Coronary artery (tissue), 2 donors: ENCODE data around the gene TBC1D16.

Experiments used
- DNase-seq: peaks from one replicate; pipeline ENCODE4 v3.0.0-alpha.2; 2017; ENCODE audit warnings: low spot score
- H3K27ac ChIP-seq, 2 donors: fragments of 200-600 bp; sonication (generic); one replicate each; pipeline ENCODE4 v1.5.1; 2016 to 2019
- H3K4me3 ChIP-seq: fragments of 200-600 bp; sonication (generic); 2 replicates; pipeline ENCODE4 v1.5.1; 2016; ENCODE audit warnings: mild to moderate bottlenecking, moderate library complexity
- TF ChIP-seq, protein P1 (sequence below): fragments of 200-600 bp; sonication (generic); IDR thresholded peaks from one replicate; pipeline ENCODE4 v1.5.1; 2019; ENCODE audit warnings: antibody characterized with exemption

The TBC1D16 gene

DNA sequence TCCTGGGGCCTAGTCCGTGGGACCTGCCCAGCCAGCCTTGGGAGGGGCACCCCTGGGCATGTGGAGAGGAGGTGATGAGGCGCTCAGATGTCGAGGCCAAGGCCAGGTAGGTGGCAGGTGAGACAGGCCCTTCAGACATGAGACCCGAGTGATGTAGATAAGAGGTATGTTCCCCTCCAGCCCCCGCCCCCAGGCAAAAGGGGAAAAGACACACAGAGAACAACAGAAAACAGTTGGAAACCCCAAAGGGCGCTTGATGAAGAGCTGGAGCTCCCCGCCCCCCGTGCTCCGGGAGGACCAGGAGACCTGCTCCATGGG is 101.1 kb downstream of the TBC1D16 start:
- Histone ChIP-seq H3K27ac (no peak overlapping the region), H3K4me3 (no peak overlapping the region)
- DNase-seq = no peak
- TF ChIP-seq, protein P1, sequence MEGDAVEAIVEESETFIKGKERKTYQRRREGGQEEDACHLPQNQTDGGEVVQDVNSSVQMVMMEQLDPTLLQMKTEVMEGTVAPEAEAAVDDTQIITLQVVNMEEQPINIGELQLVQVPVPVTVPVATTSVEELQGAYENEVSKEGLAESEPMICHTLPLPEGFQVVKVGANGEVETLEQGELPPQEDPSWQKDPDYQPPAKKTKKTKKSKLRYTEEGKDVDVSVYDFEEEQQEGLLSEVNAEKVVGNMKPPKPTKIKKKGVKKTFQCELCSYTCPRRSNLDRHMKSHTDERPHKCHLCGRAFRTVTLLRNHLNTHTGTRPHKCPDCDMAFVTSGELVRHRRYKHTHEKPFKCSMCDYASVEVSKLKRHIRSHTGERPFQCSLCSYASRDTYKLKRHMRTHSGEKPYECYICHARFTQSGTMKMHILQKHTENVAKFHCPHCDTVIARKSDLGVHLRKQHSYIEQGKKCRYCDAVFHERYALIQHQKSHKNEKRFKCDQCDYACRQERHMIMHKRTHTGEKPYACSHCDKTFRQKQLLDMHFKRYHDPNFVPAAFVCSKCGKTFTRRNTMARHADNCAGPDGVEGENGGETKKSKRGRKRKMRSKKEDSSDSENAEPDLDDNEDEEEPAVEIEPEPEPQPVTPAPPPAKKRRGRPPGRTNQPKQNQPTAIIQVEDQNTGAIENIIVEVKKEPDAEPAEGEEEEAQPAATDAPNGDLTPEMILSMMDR = no peak

DNA sequence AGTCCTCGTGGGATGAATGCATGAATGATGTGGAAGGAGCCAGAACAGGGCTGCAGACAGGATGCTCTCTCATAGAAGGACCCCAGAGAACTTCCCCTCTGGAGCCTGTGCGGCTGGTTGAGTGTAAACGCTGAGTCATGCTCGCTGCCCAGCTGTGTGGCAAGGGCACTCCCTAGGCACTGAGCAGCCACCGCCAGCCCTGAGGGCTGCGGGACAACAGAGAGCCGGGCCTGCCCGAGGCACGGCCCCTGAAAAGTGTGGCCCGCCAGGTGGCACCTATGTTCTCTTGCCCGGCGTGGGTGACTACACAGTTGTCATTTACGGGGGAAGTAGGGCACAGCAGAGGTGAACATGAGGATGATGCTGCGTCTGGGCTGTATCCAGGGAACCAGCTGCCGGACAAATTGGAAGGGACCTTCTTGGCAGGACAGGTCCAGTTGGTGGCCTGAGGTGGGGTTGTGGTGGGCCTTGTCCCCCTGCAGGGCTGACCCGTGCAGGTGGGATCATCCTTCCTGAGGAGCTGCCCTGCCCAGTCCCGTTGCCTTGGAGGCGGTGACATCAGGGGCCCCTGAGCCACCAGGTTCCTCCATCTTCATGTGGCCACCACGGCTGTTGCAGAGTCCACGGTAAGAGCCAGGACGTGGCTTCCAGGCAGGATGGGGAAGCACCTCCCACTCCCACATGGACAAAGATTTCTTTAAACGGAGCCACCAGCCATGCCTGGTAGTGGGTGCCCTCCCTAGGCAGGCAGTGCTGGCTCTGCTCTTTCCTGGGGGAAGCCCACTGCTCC is 101.6 kb downstream of the TBC1D16 start:
- no peak for DNase-seq
- TF ChIP-seq, protein P1 = no peak
- no peak overlapping the region for H3K4me3 ChIP-seq
- no peak overlapping the region for H3K27ac ChIP-seq

DNA sequence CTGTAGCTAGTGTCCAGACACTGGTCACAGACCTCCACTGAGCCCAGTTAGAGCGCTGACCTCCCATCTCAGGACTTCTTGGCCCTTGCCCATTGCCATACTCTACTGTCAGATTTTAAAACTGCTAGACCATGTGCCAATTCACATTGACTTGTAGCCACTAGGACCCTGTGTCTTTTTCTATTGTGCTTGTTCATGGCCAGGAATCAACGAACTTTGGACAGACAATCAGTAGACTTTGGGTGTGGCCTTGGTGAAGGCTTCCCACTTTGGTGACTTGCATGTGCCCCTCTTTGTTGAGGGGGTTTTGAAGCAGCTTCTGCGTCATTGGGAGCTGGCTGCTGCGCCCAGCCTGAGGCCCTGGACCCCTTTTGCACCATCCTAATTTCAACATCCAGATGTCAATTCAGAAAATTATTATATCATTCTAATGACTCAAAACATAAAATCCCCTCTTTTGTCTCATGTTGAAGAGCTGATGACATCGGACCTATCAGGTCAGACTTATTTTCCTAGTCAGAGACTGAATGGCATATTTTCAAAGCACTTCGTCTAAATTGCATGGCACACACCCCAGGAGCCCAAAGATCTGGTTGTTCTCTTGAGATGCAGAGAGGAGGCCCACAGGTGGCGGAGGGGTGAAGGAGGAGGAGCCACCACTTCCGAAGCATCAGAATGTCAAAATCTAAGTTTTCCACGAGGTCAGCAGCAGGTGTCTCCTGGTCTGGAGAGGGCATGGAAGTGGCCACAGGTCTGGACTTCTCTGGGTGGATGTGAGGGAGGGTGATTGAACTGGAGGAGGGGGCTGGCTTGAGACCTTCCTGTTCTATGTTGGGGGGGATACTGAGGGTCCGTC is 103.0 kb downstream of the TBC1D16 start:
- Histone ChIP-seq H3K27ac (no peak overlapping the region), H3K4me3 (no peak overlapping the region)
- TF ChIP-seq, protein P1 = no peak
- DNase-seq = no peak

DNA sequence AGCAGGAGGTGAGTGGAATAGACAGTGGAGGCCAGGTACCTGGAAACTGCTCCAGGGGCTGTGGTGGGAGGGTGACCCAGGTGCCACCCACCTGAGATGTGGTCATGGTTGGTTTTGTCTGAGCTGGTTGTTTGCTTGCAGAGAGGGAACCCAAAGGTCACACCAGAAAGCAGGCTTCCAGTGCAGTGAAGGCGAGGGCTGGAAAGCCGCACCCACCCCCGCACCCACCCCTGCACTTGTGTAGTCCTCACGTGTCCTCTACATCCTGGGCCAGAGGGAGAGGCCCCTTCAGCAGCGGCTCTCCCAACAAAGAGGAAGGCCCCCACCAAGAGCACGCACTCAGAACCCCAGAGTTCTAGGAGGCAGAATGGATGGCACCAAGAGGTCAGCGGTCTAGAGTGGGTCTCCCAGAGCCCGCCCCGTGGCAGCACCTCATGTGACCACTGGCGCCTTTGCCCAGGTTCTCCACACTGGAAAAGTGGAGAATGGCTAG is 103.8 kb downstream of the TBC1D16 start:
- TF ChIP-seq, protein P1 = no peak
- no peak for DNase-seq
- Histone ChIP-seq H3K27ac (no peak overlapping the region), H3K4me3 (no peak overlapping the region)

DNA sequence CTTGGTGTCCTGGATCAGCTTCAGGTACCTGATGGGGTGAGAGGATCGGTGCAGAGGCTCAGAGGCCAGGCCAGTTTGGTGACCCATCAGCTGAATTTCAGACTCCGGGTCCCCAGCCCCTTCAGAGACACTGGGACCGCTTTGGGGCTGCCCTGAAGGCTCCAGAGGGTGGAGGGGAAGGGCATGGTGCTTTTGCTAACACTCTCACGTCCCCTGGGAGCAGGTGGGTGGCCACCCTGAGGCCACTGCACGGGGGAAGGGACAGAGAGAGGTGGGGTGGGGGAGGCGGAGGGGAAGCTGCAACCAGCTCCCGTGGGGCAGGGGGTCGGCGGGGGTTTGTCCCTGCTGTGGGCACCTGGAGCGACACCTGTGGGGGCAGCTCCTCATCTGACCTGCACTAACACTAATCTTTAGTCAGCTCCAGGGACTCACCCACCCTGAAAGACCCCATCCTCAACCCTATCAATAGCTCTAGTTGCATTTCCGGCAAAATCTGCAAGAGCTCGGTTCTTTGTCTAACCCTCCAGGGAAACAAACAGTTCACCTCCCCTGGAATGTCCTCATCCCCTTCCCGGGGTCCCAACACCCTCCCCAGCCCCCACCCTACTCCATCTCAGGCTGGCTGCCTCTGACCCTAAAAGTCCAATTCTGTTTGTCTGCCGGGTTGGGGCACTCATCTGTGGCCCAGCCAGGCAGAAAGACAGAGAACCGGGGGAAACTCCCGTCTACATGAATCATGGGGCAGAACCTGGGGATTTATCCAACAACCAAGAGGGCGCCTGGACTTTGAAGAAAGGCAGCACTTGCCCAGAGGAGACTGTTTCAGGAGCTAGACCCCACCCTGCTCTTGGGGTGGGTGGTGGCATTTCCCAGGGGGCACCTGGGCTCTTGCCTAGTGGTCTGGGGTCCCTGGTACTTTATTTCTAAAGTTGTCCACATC is 104.5 kb downstream of the TBC1D16 start:
- TF ChIP-seq, protein P1 = no peak
- no peak for DNase-seq
- H3K4me3 ChIP-seq = no peak overlapping the region
- no peak overlapping the region for H3K27ac ChIP-seq

DNA sequence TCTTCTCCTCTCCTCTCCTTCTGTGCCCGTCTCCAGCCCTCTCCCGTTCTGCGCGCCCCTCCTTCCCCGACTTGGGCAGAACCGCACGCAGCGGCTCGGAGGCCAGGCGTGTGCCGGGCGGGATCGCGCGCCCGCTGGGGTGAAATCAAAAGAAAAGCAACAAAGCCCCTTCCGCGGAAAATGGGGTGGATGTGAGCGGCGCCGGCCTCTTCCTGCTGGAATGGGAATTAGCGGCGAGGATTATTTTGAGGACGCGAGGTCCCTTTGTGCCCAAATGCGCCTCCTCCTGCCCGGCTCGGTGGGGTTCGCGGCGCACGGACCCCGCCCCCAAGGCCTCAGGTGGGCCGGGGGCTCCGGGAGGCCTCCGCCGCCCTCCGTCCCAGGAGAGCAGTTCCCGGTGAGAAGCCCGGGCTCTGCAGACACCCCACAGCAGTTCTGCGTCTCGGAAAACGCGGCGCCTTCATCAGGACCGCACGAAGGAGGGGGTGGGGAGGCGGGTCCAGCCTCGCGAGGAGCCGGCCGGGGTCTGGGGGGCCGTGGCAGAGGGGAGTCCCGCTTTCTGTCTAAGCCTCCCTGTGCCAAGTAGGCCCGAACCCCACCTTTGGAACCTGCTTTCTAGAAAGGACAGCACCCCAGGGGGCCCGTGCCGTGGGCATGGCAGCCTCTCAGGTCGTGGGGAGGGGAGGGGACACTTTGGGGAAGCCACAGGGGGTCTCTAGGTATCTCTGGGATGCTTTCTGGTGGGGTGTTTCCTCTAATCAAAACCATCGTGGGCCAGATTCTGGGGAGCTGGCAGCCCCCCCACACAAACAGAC is 105.4 kb downstream of the TBC1D16 start:
- Histone ChIP-seq H3K27ac (no peak overlapping the region), H3K4me3 (peak overlapping the region; percentile 37)
- TF ChIP-seq, protein P1 = no peak
- no peak for DNase-seq
